ENCODE data around the gene L1TD1.

DNA sequence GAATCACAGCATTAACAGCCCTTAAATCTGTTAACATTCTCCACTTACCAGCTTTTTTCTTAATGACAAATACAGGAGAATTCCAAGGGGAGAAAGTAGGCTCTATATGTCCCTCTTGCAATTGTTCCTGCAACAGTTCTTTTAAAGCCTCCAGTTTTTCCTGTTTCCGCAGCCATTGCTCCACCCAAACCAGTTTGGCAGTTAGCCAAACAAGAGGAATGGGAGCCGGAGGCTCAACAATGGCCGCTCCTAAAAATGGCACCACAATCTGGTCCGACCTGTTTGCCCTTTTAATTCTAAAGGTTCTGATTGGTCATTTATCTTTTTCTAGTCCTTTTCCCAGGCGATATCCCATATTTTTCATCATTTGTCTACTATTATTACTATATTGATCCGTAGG is 14.0 kb upstream of the L1TD1 start:
- no peak for TF ChIP-seq POLR2A (IDR thresholded peaks at IDR 0.05; ENCODE audit: low read depth, low read length)
- TF ChIP-seq, protein P1, sequence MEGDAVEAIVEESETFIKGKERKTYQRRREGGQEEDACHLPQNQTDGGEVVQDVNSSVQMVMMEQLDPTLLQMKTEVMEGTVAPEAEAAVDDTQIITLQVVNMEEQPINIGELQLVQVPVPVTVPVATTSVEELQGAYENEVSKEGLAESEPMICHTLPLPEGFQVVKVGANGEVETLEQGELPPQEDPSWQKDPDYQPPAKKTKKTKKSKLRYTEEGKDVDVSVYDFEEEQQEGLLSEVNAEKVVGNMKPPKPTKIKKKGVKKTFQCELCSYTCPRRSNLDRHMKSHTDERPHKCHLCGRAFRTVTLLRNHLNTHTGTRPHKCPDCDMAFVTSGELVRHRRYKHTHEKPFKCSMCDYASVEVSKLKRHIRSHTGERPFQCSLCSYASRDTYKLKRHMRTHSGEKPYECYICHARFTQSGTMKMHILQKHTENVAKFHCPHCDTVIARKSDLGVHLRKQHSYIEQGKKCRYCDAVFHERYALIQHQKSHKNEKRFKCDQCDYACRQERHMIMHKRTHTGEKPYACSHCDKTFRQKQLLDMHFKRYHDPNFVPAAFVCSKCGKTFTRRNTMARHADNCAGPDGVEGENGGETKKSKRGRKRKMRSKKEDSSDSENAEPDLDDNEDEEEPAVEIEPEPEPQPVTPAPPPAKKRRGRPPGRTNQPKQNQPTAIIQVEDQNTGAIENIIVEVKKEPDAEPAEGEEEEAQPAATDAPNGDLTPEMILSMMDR (IDR thresholded peaks at IDR 0.05; ENCODE audit: extremely low read depth in 1 of 2, insufficient read depth in 1 of 2, low read depth in 1 of 2, low read length in 2 of 2), result no peak
- no peak for TF ChIP-seq EZH2 (IDR thresholded peaks at IDR 0.05; ENCODE audit: borderline replicate concordance, low read depth, low read length, severe bottlenecking)
- no peak for TF ChIP-seq MYC (IDR thresholded peaks at IDR 0.05; ENCODE audit: low read depth, low read length)
- TF ChIP-seq POLR2AphosphoS5 (IDR thresholded peaks at IDR 0.05; ENCODE audit: insufficient read depth, low read depth, low read length), result no peak
- no peak for TF ChIP-seq JUN (IDR thresholded peaks at IDR 0.05; ENCODE audit: borderline replicate concordance, insufficient read depth, insufficient read length, low read depth)
- no peak for TF ChIP-seq FOS (IDR thresholded peaks at IDR 0.05; ENCODE audit: borderline replicate concordance, insufficient read depth, low read length)
- TF ChIP-seq, protein P2, sequence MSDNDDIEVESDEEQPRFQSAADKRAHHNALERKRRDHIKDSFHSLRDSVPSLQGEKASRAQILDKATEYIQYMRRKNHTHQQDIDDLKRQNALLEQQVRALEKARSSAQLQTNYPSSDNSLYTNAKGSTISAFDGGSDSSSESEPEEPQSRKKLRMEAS (IDR thresholded peaks at IDR 0.05; ENCODE audit: insufficient read depth, insufficient read length), result no peak
- TF ChIP-seq GATA2 (IDR thresholded peaks at IDR 0.05; ENCODE audit: insufficient read depth, insufficient read length, low read depth, low read length), result no peak
